HG02938 (cell line): Measurements from ENCODE around the gene ASS1.

ENCODE experiments used
- ATAC-seq: cut with Tn5 transposase; IDR thresholded peaks from one replicate; pipeline ENCODE4 v1.9.1; 2021; ENCODE audit warnings: mild to moderate bottlenecking, moderate library complexity; ENCODE audit not compliant: unreplicated experiment

The ASS1 gene

GRCh38 chr9:130418776-130419175, 26.0 kb upstream of the ASS1 start:
- ATAC-seq = no peak

DNA sequence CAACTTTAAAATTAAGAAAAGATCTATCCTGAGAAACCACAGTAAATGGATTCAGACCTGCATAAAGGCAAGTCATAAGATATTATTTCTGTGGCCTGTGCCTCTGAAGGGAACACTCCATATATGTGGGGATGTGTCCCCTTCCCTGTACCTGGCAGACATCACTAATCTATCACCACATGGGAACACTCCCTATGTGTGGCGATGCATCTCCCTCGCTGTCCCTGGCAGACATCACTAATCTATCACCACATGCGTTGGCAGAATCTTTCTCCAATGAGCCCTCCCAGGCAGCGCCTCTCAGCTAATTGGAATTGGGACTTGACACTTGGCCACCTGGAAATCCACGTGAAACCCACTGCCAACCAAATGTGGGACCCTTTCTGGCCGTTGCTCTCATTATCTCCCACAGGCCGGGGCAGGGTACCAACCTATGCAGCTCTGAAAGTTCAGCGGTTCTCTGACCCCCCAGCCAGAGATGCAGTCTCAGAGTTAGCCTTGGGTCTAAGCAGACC, 25.2 kb upstream of the ASS1 start:
- ATAC-seq = no peak

GRCh38 chr9:130421154-130421801, 23.5 kb upstream of the ASS1 start:
- ATAC-seq = no peak

DNA sequence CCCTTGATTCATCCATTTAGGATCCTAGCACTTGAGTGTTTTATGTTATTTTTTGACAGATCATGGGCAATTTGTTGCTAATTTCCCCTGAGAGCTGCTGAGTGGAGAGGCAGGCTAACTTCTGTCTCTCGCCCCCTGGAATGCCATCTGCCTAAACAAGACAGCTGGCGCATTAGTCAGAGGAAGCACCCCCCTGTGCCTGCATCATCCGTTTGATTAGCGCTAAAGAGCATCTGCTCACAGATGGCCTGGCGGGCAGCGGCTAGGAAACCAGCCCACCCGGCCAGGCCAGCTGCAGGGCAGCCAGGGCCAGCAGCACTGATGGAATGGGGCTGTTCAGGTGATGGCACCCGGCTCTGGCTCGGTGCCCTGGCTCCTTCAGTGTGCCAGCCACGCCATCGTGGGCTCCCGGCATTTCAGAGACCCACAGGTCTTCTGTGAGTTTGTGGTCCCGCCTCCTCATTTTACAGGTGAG, 22.9 kb upstream of the ASS1 start:
- ATAC-seq = no peak

DNA sequence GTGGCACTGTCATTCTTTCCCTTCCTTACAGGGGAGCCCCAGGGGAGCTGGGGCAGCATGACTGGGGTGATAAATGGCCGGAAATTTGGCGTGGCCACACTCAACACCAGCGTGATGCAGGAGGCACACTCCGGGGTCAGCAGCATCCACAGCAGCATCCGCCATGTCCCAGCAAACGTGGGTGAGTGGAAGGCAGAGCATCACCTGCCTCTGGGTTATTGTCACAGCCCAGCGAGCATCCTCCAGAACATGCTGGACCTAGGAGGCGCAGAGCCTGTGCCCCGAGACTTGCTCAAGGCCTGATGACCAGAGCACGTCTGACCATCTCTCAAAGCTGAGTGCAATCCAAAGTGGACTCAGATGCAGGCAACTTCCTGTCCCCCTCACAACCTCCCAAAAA, 22.2 kb upstream of the ASS1 start:
- ATAC-seq = no peak

GRCh38 chr9:130423272-130423671, 21.5 kb upstream of the ASS1 start:
- no peak for ATAC-seq

GRCh38 chr9:130424595-130425454, 19.9 kb upstream of the ASS1 start:
- ATAC-seq = no peak

GRCh38 chr9:130425741-130426466, 18.9 kb upstream of the ASS1 start:
- no peak for ATAC-seq

DNA sequence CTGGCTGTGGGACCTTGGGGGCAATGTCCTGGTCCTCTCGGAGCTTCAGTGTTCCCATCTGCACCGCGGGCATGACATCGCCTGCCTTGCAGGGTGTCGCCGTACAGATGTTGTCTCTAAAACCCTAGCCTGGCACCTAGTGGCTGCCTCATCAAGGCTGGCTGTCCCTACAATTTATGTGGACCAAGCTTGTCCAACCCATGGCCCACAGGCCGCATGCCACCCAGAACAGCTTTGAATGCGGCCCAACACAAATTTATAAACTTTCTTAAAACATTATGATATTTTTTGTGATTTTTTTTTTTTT, 18.3 kb upstream of the ASS1 start:
- ATAC-seq = no peak

- ATAC-seq = no peak
Observed at GRCh38 chr9:130426883-130427282, 17.9 kb upstream of the ASS1 start.

GRCh38 chr9:130427326-130427725, 17.4 kb upstream of the ASS1 start:
- ATAC-seq = no peak

DNA sequence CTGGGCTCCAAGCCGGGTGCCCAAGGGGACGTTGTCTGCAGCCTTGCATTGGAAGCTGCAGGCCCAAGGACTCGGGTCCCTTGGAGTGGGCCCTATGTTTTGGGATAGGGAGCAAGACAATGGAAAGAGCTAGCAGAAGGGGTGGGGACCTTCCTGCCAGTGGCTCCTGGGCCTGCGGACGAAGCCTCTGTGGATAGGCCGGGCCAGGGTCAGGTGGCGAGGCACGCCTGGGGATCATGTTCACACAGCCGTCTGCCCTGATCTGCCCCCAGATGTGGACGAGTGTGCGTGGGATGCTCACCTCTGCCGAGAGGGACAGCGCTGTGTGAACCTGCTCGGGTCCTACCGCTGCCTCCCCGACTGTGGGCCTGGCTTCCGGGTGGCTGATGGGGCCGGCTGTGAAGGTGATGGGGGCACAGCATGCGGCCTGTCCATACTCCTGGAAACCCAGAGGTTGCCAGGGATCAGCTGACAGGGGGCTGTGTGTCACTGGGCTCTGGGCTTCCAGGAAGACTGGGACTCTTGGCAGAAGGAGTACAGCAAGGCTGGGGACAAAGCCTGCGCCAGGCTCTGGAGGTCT, 16.6 kb upstream of the ASS1 start:
- no peak for ATAC-seq

DNA sequence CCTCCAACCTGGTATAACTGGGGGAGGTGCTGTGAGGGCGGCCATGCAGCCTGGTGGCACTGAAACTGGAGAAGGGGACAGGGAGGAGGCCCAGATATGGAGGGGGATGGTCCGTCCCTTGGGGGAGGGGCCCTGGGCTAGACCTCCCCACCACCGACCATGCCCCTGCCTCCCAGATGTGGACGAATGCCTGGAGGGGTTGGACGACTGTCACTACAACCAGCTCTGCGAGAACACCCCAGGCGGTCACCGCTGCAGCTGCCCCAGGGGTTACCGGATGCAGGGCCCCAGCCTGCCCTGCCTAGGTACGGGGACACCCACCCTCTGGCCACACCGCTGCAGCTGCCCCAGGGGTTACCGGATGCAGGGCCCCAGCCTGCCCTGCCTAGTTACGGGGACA, 15.4 kb upstream of the ASS1 start:
- ATAC-seq = no peak

- ATAC-seq = no peak
Observed at GRCh38 chr9:130429831-130430230, 14.9 kb upstream of the ASS1 start.

GRCh38 chr9:130430232-130430631, 14.5 kb upstream of the ASS1 start:
- no peak for ATAC-seq

DNA sequence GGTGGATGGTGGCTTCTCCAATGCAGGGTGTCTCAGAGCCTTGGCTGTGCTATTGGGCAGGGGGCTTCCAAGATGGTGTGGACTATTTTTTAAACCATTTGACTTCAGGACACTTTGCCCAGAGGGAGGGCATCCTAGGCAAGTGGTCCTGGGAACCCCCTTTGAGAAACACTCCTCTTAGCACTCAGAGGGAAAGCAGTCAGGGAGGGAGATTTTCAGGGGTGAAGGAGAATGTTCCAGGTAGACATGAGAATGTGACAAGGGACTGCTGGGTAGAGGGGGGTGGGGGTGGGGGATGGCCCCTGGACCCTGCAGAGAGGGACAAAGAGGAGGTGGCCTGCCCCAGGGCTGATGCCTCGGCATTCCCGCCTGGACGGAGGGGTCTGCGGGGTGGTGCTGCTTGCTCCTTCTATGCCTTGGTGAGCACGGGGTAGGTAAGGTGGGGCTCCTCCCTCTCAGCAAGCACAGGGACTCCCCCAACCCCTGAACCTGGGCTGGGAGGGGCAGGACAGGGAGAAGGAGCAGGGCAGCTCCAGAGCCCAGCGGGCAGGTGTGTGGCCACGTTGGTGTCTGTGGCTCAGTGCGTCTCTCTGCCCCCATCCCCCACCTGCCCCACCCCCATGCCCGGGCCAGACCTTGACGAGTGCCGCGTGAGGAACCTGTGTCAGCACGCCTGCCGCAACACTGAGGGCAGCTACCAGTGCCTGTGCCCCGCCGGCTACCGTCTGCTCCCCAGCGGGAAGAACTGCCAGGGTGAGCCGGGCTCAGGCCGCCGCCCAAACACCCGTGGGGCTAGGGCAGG, 13.8 kb upstream of the ASS1 start:
- ATAC-seq = no peak

- no peak for ATAC-seq
Observed at GRCh38 chr9:130431536-130432303, 13.0 kb upstream of the ASS1 start.

GRCh38 chr9:130432362-130432761, 12.4 kb upstream of the ASS1 start:
- no peak for ATAC-seq

- no peak for ATAC-seq
Observed at GRCh38 chr9:130432796-130433167, 12.0 kb upstream of the ASS1 start.
